ENCODE results near the gene POLA1.

DNA sequence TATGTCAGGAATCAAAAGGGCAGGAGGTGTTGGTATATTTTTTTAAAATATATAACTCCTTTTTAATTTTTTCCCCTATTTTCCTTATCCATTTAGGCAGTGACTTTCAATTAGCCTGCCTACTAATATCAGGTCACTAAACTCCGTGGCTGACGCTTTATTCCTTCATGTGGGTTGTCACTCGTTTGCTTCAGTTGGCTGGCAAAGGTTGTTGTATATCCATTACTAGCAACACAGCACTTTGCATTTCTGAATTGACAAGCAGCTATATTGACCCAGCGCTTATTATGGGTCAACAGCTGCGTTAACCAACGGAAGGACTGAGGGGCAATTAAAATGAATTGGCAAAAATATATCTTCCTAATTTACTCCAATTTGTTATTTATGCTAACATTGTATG lies 234.4 kb downstream of the POLA1 start:
- TF ChIP-seq CTCF (IDR thresholded peaks at IDR 0.05; ENCODE audit: insufficient read depth, low read length) (no peak), POLR2AphosphoS5 (IDR thresholded peaks at IDR 0.05; ENCODE audit: low read depth) (no peak)

Measured in HL-60 (cell line).